Placental epithelial cell (primary cell): ENCODE data around the gene OR51B6. TPM values are rescaled to one million over a fixed set of nuclear protein-coding genes. Genes with fewer than 3 reads are reported as not detected.

Source experiments
- small RNA-seq: library from RNA; depleted of rRNA; stranded (forward); fragments of <200 nt; gene quantifications from one replicate; pipeline ENCODE3, GENCODE V24; 2012
- total RNA-seq: library from RNA; depleted of rRNA; stranded (reverse); fragments of >200 nt; gene quantifications from 2 replicates; pipeline ENCODE4 v1.2.3, GENCODE V29; 2012

The OR51B6 gene
- total RNA-seq: not detected in 2 replicates

GRCh38 chr11:5351208-5351607, at the start of gene OR51B6:
TSS of gene OR51B6 (plus strand) at chr11:5351508. CDS start at chr11:5351508, 0 bp downstream.

GRCh38 chr11:5301846-5302245, 49.5 kb upstream of the OR51B6 start, which contains the start of gene OR51B4:
TSS of gene OR51B4 (minus strand) at chr11:5301946. CDS start at chr11:5301946, 0 bp downstream.

DNA sequence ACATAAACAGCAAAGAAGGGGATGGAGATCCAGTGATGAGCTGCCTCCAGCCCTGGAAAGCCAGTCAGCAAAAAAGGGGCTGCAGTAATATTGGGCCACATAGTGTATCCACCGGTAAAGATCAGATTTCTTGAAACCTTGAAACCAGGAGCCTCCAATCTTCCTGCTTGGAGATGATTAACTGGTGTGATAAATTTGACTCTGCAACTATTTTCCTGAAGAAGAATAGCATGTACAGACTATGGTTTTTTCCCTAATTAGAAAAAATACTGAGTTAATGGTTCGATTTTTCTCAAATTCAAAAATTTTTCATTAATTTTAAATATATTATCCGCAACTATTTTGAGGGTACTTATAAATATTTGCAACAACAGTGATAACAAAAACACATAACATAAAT, 27.1 kb upstream of the OR51B6 start, which contains the start of gene OR51B2:
Gene OR51B2, minus strand, starts transcription at position 101 of the 400 bp plus-strand sequence. Its CDS starts 0 bp downstream, at position 101.

GRCh38 chr11:5343474-5344335, 7.6 kb upstream of the OR51B6 start, which contains the start of gene OR51B5:
TSS of gene OR51B5 (minus strand) at chr11:5343524. CDS start at chr11:5343524, 0 bp downstream.

DNA sequence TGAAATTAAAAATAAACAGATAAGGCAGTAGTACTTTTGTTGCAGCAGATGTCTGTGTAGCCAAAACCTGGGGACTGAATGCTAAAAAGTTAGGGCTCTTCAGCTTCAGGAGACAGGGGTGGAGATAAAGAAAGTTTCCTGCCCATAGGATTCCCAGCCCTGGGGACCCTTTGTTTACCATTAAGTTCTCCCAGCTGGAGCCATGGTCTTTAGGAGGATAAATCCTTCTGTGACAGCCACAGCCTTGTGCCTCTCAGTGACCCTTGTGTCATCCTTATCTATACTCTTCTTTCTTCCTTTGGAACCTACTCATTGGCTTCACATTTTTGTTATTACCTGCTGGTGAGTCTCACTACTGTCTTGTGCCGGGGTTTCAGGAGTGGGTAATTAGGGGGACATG, 32.3 kb downstream of the OR51B6 start, which contains the start of gene OR51M1:
Gene OR51M1, plus strand, starts transcription at position 237 of the 400 bp plus-strand sequence. CDS start 5,587 bp downstream, outside the sequence.

Small RNA genes within 50 kb of the gene (small RNA-seq; reads per million reads assigned to genes)
- not detected for gene AC104389.3

Other genes starting within 250 kb of the OR51B6 start
- not detected in 2 replicates for gene OR52A5, start 213.2 kb upstream of the OR51B6 start, total RNA-seq
- gene OR52A1, start 196.8 kb upstream of the OR51B6 start, total RNA-seq: not detected in 2 replicates
- gene OR51V1, start 150.8 kb upstream of the OR51B6 start, total RNA-seq: not detected in 2 replicates
- gene HBB, start 124.4 kb upstream of the OR51B6 start, total RNA-seq: not detected in 2 replicates
- not detected in 2 replicates for gene HBD, start 117.0 kb upstream of the OR51B6 start, total RNA-seq
- not detected in 2 replicates for gene HBG1, start 101.7 kb upstream of the OR51B6 start, total RNA-seq
- not detected in 2 replicates for gene HBG2, start 96.7 kb upstream of the OR51B6 start, total RNA-seq
- gene HBE1, start 81.6 kb upstream of the OR51B6 start, total RNA-seq: 0.39 TPM in 1 of 2 replicates, not detected in the other
- gene OR51B4, start 49.6 kb upstream of the OR51B6 start, total RNA-seq: not detected in 2 replicates
- gene OR51B2, start 27.2 kb upstream of the OR51B6 start, total RNA-seq: not detected in 2 replicates
- 0.22 TPM in 1 of 2 replicates, not detected in the other for gene OR51B5, start 8.0 kb upstream of the OR51B6 start, total RNA-seq
- not detected in 2 replicates for gene OR51M1, start 32.3 kb downstream of the OR51B6 start, total RNA-seq
- gene OR51Q1, start 70.6 kb downstream of the OR51B6 start, total RNA-seq: not detected in 2 replicates
- not detected in 2 replicates for gene OR51I1, start 90.0 kb downstream of the OR51B6 start, total RNA-seq
- not detected in 2 replicates for gene OR51I2, start 97.8 kb downstream of the OR51B6 start, total RNA-seq
- gene OR52D1, start 137.2 kb downstream of the OR51B6 start, total RNA-seq: not detected in 2 replicates
- under 0.01 TPM in 1 of 2 replicates, not detected in the other for gene UBQLN3, start 158.4 kb downstream of the OR51B6 start, total RNA-seq
- gene UBQLNL, start 165.2 kb downstream of the OR51B6 start, total RNA-seq: 0.22 and 0.39 TPM in 2 replicates
- gene OR52H1, start 197.0 kb downstream of the OR51B6 start, total RNA-seq: 0.76 and 0.79 TPM in 2 replicates
- not detected in 2 replicates for gene OR52B6, start 229.4 kb downstream of the OR51B6 start, total RNA-seq
- 26.7 and 70.5 TPM in 2 replicates for gene TRIM6, start 245.1 kb downstream of the OR51B6 start, total RNA-seq